HG03196 (cell line): ENCODE results near the gene NAV3.

ENCODE experiments used
- ATAC-seq: cut with Tn5 transposase; IDR thresholded peaks from one replicate; pipeline ENCODE4 v1.9.1; 2021; ENCODE audit not compliant: unreplicated experiment

NAV3 gene

GRCh38 chr12:77923882-77924281, 93.2 kb downstream of the NAV3 start:
- no peak for ATAC-seq

GRCh38 chr12:77924703-77925102, 94.0 kb downstream of the NAV3 start:
- no peak for ATAC-seq

- ATAC-seq: peak; percentile 100
Measured at GRCh38 chr12:77925536-77926108, 94.9 kb downstream of the NAV3 start.

- ATAC-seq: no peak
Measured at GRCh38 chr12:77928078-77928477, 97.4 kb downstream of the NAV3 start.

- no peak for ATAC-seq
Measured at GRCh38 chr12:77932216-77932615, 101.5 kb downstream of the NAV3 start.

- no peak for ATAC-seq
Measured at GRCh38 chr12:77938301-77938700, 107.6 kb downstream of the NAV3 start.

- no peak for ATAC-seq
Measured at GRCh38 chr12:77940011-77940423, 109.3 kb downstream of the NAV3 start.

- ATAC-seq: no peak
Measured at GRCh38 chr12:77940567-77940966, 109.9 kb downstream of the NAV3 start.

- ATAC-seq: no peak
Measured at GRCh38 chr12:77941401-77941800, 110.7 kb downstream of the NAV3 start.

- ATAC-seq: no peak
Measured at GRCh38 chr12:77943466-77943865, 112.8 kb downstream of the NAV3 start.

- ATAC-seq: no peak
Measured at GRCh38 chr12:77946541-77947061, 115.9 kb downstream of the NAV3 start.

- no peak for ATAC-seq
Measured at GRCh38 chr12:77947330-77947729, 116.6 kb downstream of the NAV3 start.

- no peak for ATAC-seq
Measured at GRCh38 chr12:77947746-77948145, 117.1 kb downstream of the NAV3 start.

- no peak for ATAC-seq
Measured at GRCh38 chr12:77949943-77950342, 119.2 kb downstream of the NAV3 start.

GRCh38 chr12:77953528-77954205, 123.0 kb downstream of the NAV3 start:
- ATAC-seq: no peak

- ATAC-seq: no peak
Measured at GRCh38 chr12:77954206-77954555, 123.5 kb downstream of the NAV3 start.

GRCh38 chr12:77957062-77957461, 126.4 kb downstream of the NAV3 start:
- no peak for ATAC-seq

- ATAC-seq: no peak
Measured at GRCh38 chr12:77963576-77964178, 133.0 kb downstream of the NAV3 start.

GRCh38 chr12:77965790-77966189, 135.1 kb downstream of the NAV3 start:
- no peak for ATAC-seq

GRCh38 chr12:77968021-77968420, 137.3 kb downstream of the NAV3 start:
- ATAC-seq: no peak

GRCh38 chr12:77968571-77968970, 137.9 kb downstream of the NAV3 start:
- no peak for ATAC-seq

GRCh38 chr12:77973579-77973978, 142.9 kb downstream of the NAV3 start:
- ATAC-seq: no peak
